NCI-H524 treated with DMSO at 0.1 percent for 48 hours (cell line): ENCODE results near the gene SPPL2C.

Source experiments
- DNase-seq: peaks from one replicate; lab custom pipeline; 2025; lab: John Stamatoyannopoulos, UW

Gene SPPL2C, protein sequence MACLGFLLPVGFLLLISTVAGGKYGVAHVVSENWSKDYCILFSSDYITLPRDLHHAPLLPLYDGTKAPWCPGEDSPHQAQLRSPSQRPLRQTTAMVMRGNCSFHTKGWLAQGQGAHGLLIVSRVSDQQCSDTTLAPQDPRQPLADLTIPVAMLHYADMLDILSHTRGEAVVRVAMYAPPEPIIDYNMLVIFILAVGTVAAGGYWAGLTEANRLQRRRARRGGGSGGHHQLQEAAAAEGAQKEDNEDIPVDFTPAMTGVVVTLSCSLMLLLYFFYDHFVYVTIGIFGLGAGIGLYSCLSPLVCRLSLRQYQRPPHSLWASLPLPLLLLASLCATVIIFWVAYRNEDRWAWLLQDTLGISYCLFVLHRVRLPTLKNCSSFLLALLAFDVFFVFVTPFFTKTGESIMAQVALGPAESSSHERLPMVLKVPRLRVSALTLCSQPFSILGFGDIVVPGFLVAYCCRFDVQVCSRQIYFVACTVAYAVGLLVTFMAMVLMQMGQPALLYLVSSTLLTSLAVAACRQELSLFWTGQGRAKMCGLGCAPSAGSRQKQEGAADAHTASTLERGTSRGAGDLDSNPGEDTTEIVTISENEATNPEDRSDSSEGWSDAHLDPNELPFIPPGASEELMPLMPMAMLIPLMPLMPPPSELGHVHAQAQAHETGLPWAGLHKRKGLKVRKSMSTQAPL

DNA sequence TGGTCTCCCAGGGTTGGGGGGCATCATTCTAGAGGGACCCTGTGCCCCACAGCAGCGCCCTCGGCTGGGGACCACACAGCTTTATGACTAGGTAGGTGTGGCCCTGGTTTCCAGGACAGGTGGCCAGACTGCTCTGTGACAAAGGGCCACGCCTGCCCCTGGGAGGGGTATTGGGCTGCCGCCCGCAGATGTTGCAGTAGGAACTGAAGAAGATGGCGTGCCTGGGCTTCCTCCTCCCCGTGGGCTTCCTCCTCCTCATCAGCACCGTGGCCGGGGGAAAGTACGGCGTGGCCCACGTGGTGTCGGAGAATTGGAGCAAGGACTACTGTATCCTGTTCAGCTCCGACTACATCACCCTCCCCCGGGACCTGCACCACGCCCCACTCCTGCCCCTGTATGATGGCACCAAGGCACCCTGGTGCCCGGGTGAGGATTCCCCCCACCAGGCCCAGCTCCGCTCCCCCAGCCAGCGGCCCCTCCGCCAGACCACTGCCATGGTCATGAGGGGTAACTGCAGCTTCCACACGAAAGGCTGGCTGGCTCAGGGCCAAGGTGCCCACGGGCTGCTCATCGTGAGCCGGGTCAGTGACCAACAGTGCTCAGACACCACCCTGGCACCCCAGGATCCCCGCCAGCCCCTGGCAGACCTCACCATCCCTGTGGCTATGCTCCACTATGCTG, at the start of gene SPPL2C:
SPPL2C (plus strand) TSS at position 187 of the 681 bp plus-strand sequence; CDS start at position 213, 26 bp downstream.
- no peak for DNase-seq

DNA sequence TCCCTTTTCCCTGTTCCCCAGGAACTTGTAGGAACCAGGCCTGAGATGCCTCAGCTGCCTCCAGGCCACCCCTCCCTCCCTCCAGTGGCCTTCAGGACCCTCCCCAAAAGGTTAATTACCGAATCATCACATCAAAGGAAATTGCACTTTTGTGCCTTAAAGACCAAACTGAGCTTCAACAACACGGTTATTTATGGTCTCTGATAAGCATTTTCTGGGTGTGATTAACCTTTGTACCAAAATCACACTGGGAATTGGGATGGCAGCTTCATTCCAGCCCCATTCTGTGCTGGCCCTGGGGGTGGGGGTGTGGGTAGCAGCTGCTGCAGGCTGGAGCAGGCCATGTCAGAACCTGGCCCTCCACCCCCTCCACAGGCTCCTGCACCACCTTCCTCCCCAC, 43.9 kb upstream of the SPPL2C start:
- no peak for DNase-seq

DNA sequence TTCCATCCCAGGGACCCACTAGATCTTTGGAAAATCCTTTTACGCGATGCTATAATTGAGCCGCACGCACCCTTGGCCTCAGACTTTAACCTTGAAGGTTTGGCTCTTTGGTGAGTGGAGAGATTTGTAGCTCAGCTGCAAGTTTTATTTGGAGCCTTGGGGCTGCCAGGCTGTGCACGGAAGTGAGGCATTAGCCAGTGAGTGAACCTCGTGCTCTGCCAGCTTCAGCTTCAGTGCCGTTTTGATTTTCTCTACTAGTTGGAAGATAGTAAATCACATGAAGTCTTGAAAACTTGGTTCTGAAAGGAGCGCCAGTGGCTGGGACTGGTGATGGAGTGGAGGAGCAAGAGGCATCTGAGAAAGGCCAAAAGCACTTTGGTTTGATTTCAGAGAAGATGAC, 43.3 kb upstream of the SPPL2C start:
- DNase-seq: no peak

DNA sequence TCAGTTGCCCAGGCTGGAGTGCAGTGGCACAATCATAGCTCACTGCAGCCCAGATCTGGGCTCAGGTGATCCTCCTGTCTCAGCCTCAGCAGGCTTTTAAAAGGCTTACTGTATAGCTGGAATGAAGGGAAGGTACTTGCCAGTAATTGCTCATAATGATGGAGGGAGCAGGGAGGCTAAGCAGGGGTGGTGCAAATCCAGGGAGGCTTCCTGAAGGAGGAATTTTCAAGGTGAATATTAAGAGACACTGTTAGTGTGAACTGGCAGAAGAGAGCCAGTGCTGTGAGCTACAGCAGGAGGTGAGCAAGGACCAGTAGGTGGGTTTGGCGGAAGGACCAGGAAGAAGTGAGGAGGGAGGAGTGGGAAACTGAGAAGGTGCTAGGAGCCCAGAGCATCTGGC, 35.8 kb upstream of the SPPL2C start:
- peak; percentile 82 for DNase-seq

DNA sequence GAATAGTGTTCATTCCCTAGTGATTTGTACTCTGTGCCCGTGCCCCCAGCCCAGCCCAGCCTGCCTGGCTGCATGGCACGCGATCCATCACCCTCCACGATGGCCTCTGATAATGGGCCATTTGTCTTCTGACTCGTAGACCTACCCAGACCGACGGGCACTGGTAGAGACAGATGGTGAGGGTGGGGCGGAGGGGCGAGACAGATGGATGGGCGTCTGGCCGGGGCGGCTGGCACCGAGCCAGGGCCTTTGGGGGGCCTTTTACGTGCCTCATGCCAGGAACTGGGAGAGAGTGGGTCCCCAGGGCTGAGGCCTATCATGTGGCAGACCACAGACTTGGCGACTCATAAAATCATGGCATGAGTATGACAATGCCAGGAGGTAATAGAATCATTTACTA, 35.2 kb upstream of the SPPL2C start:
- DNase-seq: peak; percentile 95

DNA sequence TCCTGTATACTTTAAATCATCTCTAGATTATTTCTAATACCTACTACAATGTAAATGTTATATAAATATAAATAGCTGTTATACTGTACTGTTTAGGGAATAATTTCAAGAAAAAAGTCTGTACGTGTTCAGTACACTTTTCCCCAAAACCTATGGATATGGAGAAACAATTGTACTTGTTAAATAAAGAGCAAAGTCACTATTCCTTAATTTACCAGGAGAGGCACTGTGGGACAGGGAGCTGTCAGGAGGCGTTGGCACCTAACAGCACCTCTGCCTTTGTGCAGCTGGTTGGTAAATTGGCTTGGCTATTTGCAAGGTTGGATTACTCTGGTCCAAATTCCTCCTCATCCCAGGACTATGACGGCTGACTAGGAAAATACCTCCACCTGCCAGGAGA, 32.6 kb upstream of the SPPL2C start:
- DNase-seq: no peak

DNA sequence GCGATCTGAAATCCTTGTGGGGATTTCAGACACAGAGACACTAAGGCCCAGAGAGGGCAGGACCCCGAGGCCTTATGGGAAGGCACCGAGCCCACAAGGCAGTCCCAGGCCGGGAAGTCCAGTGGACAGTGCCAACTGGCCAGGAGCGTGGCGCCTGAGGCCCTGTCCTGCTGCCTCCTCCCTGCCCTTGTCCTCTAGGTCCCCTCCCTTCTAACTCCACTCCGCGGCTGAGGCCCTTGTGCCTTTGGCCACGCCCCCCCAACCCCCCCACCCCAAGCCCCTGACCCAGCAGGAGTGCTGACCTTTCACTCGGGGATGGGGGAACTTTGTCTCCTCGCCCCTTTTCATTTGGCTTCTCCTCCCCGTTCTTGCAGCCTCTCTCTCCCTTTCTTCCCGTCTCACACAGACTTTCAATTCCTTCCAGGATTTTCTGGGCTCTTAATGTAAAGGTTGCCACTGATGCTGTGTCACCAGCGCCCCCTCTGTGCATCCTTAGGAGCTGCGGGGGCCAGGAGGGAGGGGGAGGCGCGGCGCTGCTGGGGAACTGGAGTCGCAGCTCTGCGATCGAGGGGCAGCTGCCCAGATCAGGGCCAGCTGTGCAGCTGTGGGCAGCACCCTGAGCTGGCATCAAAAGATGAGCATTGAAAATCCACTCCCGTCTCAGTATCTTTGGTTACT, 31.5 kb upstream of the SPPL2C start:
- peak; percentile 36 for DNase-seq

DNA sequence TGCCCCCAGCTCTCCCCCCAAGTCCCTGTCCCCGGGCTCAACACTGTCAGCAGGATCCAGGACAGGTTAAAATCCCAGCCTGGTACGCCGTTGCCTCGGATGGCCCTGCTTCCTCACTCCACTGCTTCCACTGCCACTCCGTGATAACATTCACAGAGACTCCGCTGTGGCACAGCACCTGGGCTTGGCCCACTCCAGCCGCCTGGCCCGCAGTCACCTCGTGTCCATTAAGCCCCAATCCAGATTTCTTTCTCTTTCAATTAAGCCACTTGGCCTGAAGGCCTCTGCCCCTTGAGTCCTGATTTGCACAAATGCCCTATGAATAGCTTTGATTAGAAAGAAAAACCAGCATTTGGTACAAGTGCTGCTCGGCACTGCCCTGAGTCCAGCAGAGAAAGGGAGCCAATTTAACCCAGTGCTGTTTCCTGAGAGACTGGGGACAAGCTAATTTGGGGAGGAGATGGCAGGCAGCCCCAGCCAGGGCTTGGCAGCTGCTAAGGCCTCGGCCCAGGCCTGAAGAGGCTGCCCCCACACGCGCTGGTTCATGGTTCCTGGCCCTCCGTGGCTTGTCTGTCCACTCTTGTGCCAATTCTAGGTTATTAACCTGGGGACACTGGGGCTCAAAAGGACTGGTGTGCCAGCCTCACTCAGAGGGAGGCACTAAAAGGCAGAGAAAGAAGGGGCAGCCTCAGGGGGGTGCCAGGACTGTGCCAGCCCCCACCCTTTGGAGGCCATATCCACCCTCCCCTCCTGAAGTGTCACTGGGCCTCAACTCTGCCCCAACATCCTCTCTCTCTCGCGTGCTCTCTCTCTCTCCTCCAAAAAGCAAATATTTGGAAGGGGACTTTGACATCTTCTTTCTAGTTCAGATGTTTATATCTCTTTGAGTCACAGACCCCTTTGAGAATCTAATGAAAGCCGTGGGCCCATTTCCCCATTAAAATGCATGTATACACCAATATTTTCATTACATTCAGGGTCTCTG, 29.8 kb upstream of the SPPL2C start:
- no peak for DNase-seq

DNA sequence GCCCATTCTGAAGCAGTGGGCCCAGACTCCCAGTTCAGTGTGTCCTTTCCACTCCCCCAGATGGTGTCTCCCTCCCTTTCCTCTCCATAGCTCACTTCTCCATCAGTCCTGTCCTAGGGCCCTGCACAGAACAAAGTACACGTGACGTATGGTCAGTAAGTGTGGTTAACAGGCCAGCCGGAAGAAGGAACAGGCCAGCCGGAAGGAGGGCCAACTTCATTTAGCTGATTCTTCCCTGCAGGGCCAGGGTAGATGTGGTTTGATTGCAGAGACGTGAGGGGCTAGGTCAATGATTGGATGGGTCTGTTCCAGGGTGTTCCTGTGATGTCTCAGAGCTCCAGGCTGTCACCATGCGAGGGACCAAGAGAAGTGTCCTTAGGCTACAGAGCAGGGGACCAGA, 28.9 kb upstream of the SPPL2C start:
- DNase-seq: no peak

DNA sequence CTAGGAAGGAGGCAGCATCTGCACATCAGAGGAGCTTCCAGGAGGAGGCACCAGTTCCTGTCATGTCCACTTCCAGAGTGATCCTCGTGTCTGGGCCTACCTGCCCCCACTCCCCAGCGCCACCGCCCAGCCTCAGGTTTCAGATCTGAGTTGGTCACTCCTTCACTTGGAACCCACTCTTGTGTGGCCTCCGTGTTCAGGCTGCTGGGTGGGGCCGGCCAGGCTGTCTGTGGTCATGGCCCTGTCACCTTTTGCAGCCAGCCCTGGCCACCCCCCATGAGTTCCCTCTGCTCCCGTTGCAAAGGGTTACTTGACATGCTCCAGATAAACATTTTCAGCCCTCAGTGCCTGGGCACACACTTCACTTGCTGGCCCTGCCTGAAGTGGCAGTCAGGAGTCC, 26.6 kb upstream of the SPPL2C start:
- DNase-seq: no peak

DNA sequence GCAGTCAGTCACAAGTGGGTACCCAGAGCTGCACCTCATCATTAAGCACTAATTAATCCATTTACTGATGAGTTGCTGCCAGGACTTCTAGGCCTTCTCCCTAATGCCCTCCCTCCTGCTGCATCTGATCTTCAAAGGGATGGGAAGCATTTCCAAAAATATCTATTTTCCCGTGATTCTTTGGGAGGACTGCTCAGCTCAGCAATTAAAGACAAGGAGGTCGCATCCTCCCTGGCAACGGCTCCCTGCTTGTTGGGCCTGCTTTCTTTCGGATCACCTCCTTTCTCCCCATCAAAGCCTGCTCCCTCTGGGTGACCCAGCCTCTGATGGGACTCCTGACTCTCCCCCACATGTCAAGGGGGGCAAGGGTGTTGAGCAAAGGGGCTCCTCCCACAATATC, 26.0 kb upstream of the SPPL2C start:
- no peak for DNase-seq

DNA sequence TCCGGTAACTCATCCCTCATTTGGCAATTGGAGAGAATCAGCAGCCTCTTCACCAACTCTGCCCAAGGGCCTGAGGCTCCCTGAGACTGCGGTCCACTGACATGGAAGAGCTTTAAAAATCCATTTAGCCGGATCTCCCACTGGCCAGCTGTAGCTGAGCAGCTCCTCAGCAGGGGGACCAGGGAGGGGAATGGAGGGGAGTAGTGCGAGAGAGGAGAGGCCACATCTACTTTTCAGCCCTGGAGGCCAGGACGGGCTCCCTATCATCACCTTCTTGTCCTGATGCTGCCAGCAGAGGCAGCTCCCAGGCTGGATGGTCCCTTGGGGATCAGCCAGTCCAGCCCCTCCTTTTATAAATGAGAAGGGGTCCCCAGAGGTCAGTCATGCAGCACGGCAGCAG, 25.0 kb upstream of the SPPL2C start:
- no peak for DNase-seq

DNA sequence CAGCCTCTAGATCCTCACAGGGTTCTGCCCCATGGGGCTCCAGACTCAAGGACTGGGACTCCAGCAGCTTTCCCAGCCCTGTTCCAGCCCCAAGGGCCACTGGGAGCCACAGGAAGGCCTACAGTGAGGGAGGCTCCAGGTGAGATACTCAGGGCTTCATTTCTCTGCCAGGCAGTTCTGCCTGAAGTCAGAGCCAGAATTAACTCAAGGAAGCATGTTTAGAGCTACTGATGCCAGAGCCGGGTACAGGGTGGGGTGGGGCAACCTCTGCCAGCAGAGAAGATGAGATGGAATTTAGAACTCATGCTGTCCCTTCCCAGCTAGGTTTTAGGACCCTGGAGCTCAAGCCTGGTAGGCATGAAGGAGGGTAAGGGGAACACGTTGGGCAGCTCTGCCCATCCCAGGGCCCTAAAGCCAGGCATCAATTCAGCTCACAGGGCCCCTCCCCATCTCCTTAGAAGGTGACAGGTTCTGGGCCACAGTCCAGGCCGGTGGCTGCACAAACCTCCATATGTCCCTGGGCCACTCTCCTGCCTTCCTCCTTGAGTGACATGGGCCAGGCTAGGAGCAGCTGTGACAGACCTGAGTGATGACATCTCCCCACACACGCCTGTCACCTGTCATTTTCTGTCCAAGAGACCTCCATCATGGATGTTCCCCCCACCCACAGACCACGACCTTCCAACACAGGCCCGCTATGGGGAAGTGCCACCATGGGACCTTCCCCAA, 24.5 kb upstream of the SPPL2C start:
- no peak for DNase-seq

DNA sequence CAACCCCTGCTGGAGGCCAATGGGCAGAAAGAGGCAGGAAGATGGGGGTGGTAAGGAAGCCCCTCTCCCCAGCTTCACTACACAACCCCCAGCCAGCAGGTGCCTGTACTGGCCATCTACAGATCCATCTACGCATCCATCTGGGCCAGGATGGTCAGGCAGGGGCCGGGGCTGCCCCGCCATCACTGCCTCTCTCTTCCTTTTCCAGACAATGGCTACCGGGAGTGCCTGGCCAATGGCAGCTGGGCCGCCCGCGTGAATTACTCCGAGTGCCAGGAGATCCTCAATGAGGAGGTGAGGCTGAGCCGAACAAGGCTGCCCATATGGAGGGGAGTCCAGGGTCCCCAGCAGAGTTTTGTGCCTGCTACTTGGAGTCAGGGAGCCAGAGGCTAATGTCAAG, 23.5 kb upstream of the SPPL2C start:
- DNase-seq: no peak

DNA sequence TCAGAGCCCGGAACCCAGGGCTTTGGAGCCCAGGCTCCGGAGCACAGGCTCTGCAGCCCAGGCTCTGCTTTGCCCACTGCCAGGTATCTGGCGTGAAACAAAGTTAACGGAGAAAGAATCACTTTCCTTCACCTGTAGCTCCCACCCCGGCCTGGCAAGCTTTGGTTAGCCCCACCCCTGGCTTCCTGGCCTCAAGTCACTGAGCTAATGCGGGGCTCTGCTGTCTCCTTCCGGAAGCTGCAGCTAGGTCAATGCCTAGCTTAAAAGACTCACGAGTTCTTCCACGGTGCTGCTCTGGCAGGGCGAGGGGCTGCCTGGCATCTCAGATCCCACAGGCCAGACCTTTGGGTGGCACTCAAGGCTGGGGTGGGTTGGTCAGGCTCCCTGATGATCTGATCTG, 21.1 kb upstream of the SPPL2C start:
- no peak for DNase-seq

DNA sequence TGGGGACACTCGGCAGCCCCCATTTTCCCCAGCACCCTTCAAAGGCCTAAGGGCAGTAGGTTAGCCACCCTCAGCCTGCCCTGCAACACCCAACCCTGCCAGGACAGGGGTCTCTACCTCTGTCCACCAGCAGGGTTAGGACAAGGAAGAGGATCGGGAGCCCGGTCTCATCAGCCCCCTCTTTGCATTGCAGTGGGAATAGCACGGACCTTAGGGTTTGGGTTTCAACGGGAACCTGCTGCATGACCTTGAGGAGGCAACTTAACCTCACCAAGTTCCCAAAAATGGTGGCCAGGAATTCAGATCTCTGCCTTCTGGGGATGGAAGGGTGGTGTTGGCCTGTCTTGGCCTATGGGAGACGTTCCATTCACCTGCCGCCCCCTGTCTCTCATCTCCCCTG, 20.2 kb upstream of the SPPL2C start:
- no peak for DNase-seq

DNA sequence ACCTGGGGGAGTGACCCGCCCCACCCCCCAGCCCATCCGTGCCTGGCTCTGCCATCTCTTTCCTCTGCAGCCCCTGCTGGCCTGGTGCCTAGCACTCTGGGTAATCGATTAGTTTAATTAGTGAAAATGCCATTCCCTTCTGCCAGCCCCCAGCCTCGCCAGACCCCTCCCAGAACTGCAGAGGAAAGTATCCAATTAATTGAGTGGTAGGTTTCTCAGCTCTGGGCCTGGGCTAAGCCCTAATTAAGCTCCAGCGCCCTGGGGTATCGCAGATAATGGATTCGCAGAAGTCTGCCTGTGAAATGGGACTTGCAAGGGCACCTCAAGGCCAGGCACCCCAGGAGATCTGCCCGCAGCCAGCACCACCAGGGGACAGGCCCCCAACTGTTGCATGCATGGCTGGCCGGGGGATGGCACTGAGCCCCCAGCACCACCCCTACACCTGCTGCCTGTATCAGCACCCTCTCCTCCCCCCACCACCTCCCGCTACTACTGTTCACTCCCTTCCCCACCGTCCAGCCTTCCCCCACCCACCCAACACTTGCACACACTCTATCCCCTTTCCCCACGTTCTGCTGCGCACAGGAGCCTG, 19.7 kb upstream of the SPPL2C start:
- no peak for DNase-seq

DNA sequence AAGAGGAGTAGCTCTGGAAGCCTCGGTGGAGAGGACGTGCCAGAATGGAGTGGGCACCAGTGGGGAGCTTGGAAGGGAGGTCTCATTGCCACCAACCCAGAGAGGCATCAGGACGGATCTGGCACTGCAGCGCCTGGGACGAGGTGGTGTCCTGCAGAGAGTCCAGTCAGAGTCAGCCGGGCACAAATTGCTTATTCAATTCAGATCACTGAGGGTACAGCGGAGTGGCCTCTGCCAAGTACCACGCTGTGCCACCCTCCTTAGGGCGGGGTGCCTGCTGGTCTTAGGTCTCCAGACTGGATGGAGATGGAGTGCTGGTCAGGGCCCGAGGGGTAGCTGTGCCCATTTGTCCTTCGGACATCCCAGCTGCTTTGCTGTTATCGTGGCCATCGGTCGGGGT, 18.9 kb upstream of the SPPL2C start:
- no peak for DNase-seq

DNA sequence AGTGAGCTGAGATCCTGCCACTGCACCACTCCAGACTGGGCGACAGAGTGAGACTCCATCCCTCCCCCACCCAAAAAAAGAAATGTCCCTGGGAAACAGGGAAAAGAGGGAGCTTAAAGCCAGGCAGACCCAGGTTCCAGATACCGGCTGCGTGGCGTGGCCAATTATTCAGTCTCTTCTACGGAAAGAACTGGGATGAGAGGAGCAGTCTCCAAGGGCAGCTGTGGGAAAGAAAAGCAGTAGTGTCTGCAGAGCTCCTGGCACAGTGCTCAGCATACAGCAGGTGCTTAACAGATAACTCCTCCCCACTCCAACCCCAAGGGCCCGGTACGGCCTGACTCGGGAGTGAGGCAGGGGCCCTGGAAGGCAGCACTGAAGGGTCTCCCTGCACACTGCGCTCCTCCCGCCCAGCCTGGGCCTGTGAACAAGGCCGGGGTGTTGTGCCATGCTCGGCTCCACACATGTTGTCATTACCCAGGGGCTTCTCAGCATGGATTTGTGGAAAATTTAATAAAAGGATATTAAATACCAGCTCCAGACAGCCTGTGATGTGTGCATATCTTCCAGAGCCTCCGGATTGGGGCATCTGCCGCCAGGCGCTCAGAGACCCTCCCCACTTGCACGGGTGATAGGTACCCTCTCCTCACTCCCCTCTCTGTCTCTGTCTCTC, 17.6 kb upstream of the SPPL2C start:
- DNase-seq: no peak

DNA sequence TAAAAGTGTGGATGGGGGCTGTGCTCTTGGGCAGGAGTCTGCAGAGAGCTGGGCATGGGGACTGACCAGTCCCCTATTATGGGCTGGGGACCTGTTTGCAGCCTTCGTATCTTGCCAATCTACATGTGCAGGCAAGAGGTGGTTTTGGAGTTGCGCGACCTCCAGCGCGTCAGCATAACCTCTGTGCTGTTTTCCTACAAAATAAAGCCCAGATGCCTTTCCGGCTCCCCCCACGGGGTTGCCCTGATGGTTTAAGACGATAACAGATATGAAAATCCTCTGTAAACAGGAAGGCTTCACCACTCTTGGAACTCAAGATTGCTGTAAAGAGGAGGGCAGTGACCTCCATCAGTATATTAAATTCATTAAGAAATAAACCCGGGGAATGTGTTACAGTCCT, 16.5 kb upstream of the SPPL2C start:
- DNase-seq: no peak
